GM12874 (cell line): ENCODE results near the gene ZC3H18.
A peak's percentile ranks its signal among the peaks of the same experiment; 100 is the strongest.

Experiments
- CTCF ChIP-seq: IDR thresholded peaks from 2 replicates; pipeline ENCODE4 v1.5.1; 2011; ENCODE audit warnings: low read depth, mild to moderate bottlenecking, control low read depth, low read length, moderate library complexity; ENCODE audit not compliant: insufficient read depth

ZC3H18 gene

DNA sequence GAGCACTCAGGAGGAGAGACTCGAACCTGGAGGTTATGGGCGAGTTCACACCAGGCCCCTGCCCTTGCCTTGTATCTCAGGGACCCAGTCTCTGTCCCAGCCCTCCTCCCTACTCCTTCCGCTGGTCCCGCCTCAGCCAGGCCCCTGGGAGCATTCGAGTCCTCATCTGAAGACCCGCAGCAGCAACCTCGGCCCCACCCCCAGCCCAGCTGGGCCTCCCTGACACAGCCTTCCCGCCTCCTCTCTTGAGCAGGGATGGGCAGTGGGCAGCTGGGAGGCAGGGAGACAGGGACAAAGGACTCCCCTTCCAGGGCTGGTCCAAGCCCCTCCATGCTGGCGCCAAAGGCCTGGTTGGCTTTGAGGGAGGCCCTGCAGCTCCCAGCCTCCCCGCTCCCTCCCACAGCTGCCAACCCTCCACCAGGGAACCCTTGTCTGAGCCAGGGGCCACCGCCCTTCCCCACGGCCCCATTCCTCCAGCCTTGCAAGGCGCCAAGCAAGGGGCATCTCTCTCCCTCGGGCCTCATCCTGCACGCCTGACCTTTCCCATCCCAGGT, 15.4 kb upstream of the ZC3H18 start:
- no peak for TF ChIP-seq CTCF

DNA sequence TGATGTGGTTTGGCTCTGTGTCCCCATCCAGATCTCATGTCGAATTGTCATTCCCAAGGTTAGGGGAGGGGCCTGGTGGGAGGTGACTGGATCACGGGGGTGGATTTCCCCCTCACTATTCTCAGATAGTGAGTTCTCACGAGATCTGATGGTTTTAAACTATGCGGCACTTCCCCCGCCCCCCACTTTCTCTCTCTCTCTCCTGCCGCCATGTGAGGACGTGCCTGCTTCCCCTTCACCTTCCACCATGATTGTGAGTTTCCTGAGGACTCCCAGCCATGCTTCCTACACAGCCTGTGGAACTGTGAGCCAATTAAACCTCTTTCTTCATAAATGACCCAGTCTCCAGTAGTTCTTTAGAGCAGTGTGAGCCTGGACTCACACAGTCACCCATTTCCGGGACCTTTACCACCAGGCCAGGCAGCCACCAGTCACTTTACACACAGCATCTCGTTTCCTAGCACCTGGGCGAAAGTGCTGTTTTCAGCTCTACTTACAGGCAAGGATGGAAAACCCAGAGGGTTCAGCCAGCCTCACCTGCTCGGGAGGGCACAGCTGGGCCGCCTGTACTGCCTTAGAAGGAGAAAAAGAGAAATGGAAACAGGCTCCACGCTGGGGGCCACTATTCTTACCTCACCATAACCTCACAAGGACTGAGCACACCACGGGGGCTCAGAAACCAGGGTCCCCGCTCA, 13.8 kb upstream of the ZC3H18 start:
- no peak for TF ChIP-seq CTCF

DNA sequence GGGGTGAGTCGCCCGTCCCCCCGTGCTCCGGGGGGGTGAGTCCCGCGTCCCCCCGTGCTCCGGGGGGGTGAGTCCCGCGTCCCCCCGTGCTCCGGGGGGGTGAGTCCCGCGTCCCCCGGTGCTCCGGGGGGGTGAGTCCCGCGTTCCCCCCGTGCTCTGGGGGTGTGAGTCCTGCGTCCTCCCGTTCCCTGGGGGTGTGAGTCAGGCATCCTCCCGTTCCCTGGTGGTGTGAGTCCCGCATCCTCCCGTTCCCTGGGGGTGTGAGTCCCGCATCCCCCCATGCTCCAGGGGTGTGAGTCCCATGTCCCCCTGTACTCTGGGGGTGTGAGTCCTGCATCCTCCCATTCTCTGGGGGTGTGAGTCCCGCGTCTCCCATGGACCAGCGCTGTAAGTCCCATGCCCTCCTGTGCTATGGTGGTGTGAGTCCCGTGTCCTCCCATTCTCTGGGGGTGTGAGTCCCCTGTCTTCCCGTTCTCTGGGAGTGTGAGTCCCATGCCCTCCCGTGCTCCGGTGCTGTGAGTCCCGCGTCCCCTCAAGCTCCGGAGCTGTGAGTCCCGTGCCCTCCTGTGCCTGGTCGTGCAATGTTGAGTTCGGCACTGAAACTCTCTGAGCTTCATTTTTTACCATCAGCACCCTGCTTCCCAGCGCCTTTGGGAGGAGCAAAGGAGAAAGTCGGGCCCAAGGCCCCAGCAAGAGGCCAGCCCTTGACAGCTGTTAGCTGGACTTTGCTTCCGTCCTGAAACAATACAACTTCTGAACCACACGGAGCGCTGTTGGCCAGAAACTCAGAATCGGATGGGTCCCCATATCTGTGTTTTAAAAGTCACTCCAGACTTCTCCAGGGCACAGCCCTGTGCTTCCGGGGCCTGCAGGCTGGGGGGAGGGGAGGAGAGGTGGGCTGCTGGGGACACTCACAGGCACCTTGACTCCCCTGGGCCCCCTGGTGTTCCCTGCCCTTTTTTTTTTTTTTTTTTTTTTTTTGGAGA, 11.5 kb upstream of the ZC3H18 start:
- TF ChIP-seq CTCF = no peak

DNA sequence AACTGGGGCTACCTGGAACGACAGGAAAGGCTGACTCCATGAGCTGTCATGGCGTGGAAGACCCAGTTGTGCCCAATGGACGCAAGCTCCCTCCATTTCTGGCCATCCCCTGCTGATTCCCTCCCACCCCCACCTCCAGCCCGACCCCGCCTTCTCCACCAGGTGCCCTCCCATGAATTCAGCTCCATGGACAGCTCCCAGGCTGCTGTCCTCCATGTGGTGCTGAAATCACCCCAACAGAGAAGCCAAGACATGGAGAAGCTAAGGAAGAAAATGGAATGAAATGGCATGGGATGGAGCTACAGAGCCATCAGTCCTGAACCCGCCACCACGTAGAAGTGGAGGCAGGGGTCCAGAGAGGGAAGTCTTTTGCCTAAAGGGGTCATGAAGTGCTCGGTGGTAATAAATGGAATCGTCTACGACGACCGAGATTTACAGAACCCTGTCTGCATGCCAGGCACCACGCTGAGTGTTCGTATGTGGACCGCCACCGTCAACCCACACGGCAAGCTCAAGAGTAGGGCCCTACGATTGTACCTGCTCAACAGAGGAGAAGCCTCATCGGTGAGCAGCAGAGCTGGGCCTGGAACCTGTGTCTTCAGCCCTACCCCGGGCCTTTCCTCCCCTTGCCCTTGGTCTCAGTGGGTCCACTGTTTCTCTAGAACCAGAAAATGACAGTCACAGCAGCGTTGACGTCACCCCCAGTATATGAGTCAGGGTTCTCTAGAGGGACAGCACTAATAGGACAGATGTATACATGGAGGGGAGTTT, 9.3 kb upstream of the ZC3H18 start:
- TF ChIP-seq CTCF = no peak

GRCh38 chr16:88561485-88562359, 8.5 kb upstream of the ZC3H18 start:
- peak; percentile 74 for TF ChIP-seq CTCF

GRCh38 chr16:88566158-88566557, 4.0 kb upstream of the ZC3H18 start:
- TF ChIP-seq CTCF = no peak
